ENCODE measurements around the gene NUP37.

DNA sequence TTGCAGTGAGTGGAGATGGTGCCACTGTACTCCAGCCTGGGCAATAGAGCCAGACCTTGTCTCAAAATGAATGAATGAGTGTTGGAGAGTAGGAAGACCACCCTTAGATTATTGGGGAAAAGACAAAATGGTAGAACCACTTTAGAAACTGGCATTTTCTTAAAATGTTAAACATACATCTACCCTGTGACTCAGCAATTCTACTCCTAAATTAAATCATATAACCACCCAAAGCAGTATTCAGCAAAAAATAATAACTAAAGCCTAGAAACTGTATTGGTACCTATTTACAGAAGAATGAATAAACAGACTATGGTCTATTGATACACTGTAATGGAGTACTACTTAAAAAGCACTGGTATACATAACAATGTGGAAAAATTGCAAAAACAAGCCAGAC, 9.1 kb downstream of the NUP37 start:
- no peak for TF ChIP-seq NRF1 (conservative IDR thresholded peaks at IDR 0.05 in 1 of 2, IDR thresholded peaks at IDR 0.05 in 1 of 2)
- TF ChIP-seq CBFB (CRISPR knock-in tag; IDR thresholded peaks at IDR 0.05) = no peak
